ENCODE measurements around the gene SYTL2.

DNA sequence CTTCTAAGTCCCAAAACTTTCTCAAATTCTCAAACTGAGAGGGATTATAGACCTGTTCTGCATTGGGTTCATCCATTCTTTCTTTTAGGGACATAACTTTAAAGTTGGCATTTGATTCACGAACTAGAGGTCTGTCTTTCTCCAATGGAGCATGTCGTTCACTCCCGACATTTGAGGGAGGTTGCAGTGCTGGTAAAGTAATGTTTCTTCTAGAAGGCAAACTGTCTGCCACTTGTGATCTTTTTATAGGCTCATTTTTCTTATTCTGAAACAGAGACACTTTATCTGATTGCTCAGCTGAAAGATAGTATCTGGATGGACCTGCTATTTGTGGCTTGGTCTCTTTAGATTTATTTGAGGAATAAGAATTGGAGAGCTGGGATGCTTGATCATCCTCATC, 84.6 kb downstream of the SYTL2 start:
- TF ChIP-seq POLR2AphosphoS5 (IDR thresholded peaks at IDR 0.05; ENCODE audit: low read depth, low read length) (no peak), TAF1 (IDR thresholded peaks at IDR 0.05; ENCODE audit: low read depth, low read length) (no peak), POLR2A (IDR thresholded peaks at IDR 0.05; ENCODE audit: low read depth, low read length) (no peak), SPI1 (IDR thresholded peaks at IDR 0.05; ENCODE audit: low read depth, low read length) (no peak), PAX5 (IDR thresholded peaks at IDR 0.05; ENCODE audit: insufficient read depth, low read length, severe bottlenecking) (no peak)

All from GM12891 (cell line).